ELR (cell line): ENCODE data around the gene EVL.
"Not testable (repeated sequence)": the region's sequence is repeated elsewhere in the genome, so short reads cannot be mapped to it uniquely, and the experiment has no call there.

Experiments used
- DNase-seq: peaks from one replicate; pipeline ENCODE4 v3.0.0-alpha.2; 2015; ENCODE audit warnings: low read depth

Gene EVL

DNA sequence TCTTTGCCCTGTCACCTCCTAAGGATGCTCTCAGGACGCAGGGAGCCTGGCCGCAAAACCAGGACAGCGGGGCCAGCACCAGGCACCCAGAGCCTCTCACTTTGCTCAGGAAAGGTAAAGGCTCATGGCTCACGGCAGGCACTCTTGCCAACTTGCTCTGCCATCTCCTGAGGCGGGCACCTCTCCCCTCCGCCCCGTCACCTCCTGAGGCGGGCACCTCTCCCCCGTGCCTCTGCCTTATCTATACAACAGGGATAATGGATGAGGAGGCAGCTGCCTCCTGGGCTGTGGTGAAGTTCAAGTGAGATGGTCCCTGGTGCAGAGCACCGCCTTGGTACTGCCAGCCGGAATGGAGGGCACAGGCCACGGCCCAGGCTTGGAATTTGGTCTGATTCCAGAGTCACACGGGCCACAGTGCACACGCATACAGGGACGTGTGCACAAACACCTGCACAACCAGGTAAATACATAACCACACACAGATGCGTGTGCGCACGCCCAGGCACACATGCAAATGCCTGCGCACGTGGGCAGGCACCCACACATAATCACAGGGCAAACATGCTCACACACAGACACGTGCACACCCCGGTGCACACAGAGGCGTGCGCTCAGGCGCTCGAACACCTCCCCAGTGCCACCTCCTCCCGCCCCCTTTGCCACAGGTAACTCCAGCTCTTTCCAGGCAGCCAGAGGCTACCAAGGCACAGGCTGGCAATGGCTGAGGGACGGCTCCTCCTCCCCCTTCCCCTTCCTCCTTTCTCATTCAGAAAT lies 82.7 kb downstream of the EVL start:
- DNase-seq, result no peak

DNA sequence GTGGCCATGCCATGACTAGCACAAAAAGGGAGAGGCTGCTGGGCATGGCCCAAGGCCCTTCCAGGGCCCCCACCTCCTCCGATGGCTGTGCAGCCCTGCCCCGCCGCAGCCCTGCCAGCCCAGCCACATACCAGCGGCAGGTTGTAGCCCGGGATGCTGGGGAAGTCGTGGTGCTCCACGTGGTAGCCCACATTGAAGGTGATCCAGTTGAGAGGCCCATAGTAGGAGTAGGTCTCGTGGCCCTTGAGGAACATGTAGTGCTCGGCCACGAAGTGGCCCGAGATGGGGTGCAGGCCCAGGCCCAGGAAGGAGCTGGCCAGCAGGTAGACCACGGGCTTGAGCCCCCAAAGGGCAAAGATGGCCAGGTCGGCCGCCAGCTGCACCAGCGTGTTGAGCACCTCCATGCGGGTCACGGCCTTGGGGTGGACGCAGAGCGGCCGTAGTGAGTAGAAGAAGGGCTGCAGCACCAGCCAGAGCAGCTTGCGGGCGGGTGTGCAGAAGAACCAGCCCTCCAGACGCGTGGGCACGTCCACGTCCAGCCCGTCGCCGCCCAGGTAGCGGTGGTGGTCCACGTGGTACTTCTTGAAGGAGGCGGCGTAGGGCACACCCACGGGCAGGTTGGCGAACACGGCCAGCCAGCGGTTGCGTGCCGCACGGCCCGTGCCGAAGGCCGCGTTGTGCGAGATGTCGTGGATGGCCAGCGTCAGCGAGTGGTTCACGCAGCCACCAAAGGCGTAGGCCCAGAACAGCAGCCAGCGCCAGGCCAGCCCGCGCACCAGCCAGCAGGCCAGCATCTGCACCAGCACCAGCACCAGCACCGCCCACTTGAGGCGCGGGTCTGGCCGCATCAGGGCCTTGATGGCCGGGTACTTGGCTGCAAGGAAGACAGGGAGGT lies 83.9 kb downstream of the EVL start:
- DNase-seq, result no peak

- DNase-seq, result no peak
Measured at GRCh38 chr14:100149851-100150611, 84.8 kb downstream of the EVL start.

GRCh38 chr14:100150932-100151587 lies 85.8 kb downstream of the EVL start:
- no peak for DNase-seq

GRCh38 chr14:100152091-100152490 lies 86.9 kb downstream of the EVL start:
- DNase-seq, result no peak

DNA sequence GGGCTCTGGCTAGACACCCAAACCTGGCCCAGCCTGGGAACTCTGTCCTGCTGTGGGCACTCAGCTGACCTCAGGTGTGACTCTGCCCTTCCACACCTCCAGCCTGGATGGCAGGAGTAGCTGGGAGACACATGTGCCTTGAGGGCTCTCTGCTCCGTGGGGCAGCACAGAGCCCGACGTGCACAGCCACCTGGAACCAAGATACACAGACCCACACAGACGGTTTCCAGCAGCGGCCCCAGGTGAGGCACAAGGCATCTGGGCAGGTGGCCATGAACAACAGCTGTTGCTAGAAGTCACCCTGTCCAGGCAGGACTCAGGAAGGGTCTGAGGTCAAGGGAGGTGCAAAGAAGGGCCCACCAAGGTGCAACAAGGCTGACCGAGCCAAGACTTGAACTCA lies 88.3 kb downstream of the EVL start:
- no peak for DNase-seq

- peak; percentile 54 for DNase-seq
Measured at GRCh38 chr14:100155049-100155621, 89.9 kb downstream of the EVL start.

DNA sequence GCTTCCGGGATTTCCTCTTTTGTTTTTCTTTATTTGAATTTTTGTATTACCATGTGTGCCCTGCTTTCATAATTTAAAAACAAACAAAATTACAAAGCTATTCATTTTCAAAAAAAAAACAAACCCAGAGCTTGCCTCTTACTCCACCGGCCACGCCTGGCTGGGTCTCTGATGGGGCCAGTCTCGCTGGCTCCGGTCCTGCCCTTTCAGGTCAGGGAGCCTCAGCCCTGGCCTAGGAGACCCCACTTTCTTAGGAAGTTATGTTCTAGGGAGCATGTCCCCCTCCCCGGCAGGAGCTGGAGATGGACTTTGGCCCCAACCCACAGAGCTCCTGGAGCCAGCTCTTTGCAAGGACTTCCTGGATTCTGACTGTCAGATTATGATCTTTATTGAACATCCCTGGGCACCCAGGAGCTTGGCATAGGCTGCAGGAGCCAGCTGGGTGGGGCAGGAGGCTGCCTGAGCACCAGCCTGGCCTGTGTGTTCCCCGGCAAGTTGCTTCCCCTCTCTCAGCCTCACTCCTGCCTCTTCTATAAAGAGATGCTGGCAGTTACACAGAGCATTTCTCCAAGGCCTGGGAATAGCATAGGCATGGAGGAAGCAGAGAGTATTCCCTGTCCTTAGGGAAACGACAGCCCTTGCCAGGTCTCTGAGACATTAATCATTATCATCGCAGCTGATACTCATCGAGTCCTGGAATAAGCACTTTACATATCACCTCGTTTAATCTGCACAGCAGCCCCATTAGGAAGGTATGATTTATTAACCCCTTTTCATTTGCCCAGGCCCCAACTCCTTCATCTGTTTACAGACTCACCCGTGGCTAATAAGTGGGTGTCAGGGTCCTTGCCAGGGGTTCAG lies 90.8 kb downstream of the EVL start:
- DNase-seq, result no peak

GRCh38 chr14:100156776-100157175 lies 91.6 kb downstream of the EVL start:
- no peak for DNase-seq

GRCh38 chr14:100157548-100158232 lies 92.5 kb downstream of the EVL start:
- DNase-seq, result not testable (repeated sequence)

GRCh38 chr14:100158566-100159093 lies 93.4 kb downstream of the EVL start:
- DNase-seq, result no peak

DNA sequence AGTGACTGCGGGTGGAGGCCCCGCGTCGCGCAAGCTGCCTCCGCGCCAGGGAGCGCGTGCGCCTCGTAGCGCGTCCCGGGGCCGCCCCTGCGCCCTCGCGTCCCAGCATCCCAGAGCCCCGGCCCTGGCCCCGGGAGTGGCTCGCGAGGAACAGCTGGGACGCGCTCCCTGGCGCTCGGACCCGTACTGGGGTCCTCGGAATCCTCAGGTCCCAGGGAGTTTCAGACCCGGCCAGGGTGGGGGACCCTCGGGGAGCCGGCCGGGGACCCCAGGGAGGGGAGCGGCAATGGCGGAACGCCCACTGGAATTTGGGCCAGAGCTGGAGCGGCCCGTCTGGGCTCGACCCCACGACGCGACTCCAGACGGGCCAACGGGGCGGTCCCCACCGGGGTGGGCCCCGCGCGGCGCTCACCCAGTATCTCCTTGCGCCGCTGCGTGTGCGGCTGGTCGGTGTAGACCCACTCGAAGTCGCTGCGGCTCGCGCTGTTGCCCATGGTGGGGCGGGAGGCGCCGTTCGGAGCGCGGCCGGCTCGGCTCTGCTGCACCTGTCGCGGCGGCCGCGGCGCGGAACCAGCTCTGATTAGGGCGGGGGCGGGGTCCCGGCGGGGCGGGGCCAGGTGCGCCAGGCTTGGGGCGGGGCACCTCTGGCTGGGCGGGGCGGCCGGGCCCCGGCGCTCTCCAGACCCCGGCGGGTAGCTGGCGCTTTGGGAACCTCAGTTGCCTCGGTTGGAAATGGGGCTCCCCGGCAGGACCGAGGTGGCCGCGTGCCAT lies 94.1 kb downstream of the EVL start, which contains the start of gene DEGS2:
Gene DEGS2, minus strand, starts transcription at position 552 of the 771 bp plus-strand sequence. Its CDS starts 58 bp downstream, at position 494.
- DNase-seq, result no peak

- DNase-seq, result no peak
Measured at GRCh38 chr14:100159865-100160533, 94.8 kb downstream of the EVL start.

- DNase-seq, result no peak
Measured at GRCh38 chr14:100160534-100160916, 95.3 kb downstream of the EVL start.

GRCh38 chr14:100165376-100165775 lies 100.2 kb downstream of the EVL start:
- no peak for DNase-seq

GRCh38 chr14:100165831-100166440 lies 100.7 kb downstream of the EVL start:
- no peak for DNase-seq

DNA sequence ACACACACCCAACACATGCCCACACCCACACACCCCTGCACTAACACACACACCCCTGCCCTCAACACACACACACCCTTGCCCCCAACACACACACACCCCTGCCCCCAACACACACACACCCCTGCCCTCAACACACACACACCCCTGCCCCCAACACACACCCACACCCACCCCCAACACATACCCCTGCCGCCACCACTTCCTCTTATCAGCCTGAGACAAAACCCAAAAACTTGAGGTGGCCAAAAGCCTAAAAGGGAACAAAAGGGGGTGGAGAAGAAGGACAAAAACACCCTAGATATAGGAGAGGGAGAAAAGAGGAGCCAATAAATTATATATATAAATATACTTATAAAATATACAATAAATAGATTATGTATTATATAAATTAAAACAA lies 103.3 kb downstream of the EVL start:
- DNase-seq, result no peak

- no peak for DNase-seq
Measured at GRCh38 chr14:100170880-100171279, 105.7 kb downstream of the EVL start.
